ENCODE data around the gene DDX28. TPM values are rescaled to one million over a fixed set of nuclear protein-coding genes. Genes with fewer than 3 reads are reported as not detected.
A peak's percentile ranks its signal among the peaks of the same experiment; 100 is the strongest.

Gene DDX28, protein sequence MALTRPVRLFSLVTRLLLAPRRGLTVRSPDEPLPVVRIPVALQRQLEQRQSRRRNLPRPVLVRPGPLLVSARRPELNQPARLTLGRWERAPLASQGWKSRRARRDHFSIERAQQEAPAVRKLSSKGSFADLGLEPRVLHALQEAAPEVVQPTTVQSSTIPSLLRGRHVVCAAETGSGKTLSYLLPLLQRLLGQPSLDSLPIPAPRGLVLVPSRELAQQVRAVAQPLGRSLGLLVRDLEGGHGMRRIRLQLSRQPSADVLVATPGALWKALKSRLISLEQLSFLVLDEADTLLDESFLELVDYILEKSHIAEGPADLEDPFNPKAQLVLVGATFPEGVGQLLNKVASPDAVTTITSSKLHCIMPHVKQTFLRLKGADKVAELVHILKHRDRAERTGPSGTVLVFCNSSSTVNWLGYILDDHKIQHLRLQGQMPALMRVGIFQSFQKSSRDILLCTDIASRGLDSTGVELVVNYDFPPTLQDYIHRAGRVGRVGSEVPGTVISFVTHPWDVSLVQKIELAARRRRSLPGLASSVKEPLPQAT
- polyA plus RNA-seq (ENCODE audit: insufficient read length in 10 of 10), result 1 to 10 TPM; 4.6 to 6.7 (median 5.5) TPM
- long read RNA-seq, donor 1, partial matches to known transcripts, result 0 of 3 reads
- long read RNA-seq, donor 1, other reads (novel, unspliced or antisense), result 0 of 3 reads
- long read RNA-seq, donor 2, partial matches to known transcripts, result 0 of 3 reads
- long read RNA-seq, donor 2, other reads (novel, unspliced or antisense), result 0 of 3 reads
- long read RNA-seq, donor 3, result 0 reads
- long read RNA-seq, donor 4, partial matches to known transcripts, result 0 of 1 reads
- long read RNA-seq, donor 4, other reads (novel, unspliced or antisense), result 0 of 1 reads
- long read RNA-seq, donor 5, transcript DDX28-201 (1 exons, 2,169 nt), result major isoform, 8 of 15 reads
- long read RNA-seq, donor 5, partial matches to known transcripts, result 7 of 15 reads
- long read RNA-seq, donor 5, other reads (novel, unspliced or antisense), result 0 of 15 reads
- long read RNA-seq, donor 6, transcript DDX28-201 (1 exons, 2,169 nt), result major isoform, 7 of 7 reads
- long read RNA-seq, donor 6, partial matches to known transcripts, result 0 of 7 reads
- long read RNA-seq, donor 6, other reads (novel, unspliced or antisense), result 0 of 7 reads
- long read RNA-seq, donor 7, partial matches to known transcripts, result 0 of 3 reads
- long read RNA-seq, donor 7, other reads (novel, unspliced or antisense), result 0 of 3 reads
- long read RNA-seq, donor 8, transcript DDX28-201 (1 exons, 2,169 nt), result major isoform, 5 of 5 reads
- long read RNA-seq, donor 8, partial matches to known transcripts, result 0 of 5 reads
- long read RNA-seq, donor 8, other reads (novel, unspliced or antisense), result 0 of 5 reads
- long read RNA-seq, donor 9, partial matches to known transcripts, result 0 of 1 reads
- long read RNA-seq, donor 9, other reads (novel, unspliced or antisense), result 0 of 1 reads

DNA sequence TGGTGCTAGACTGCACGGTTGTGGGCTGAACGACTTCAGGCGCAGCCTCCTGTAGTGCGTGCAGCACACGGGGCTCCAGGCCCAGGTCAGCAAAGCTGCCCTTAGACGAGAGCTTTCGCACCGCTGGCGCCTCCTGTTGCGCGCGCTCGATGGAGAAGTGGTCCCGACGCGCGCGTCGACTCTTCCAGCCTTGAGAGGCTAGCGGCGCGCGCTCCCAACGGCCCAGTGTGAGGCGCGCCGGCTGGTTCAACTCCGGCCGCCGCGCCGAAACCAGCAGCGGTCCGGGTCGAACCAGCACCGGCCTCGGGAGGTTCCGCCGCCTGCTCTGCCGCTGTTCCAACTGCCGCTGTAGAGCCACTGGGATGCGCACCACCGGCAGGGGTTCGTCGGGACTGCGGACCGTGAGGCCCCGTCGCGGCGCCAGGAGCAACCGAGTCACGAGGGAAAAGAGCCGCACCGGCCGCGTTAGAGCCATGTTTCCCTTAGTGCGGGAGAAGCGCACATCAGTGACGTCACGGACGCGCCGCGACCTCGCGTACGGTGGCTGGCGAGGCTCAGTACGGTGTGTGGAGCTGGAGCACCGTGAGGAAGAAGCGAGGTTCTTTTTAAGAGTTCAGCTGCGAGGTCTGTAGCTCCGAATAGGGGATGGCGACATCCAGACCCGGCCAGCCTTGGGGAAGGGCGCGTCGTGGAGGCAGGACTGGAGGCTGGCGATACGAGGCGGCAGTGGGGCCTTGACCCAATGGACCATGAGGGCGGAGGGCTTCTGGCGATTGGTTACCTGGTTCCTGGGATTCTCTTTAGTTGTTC is at the start of gene DDX28, which contains the start of gene DUS2:
Gene DDX28, minus strand, starts transcription at position 505 of the 810 bp plus-strand sequence. Its CDS starts 30 bp downstream, at position 475.
Gene DUS2, plus strand, starts transcription at position 557 of the 810 bp plus-strand sequence. CDS start 14,740 bp downstream, outside the sequence.
- peak; percentile 91 to 98 (median 96) for DNase-seq

DNA sequence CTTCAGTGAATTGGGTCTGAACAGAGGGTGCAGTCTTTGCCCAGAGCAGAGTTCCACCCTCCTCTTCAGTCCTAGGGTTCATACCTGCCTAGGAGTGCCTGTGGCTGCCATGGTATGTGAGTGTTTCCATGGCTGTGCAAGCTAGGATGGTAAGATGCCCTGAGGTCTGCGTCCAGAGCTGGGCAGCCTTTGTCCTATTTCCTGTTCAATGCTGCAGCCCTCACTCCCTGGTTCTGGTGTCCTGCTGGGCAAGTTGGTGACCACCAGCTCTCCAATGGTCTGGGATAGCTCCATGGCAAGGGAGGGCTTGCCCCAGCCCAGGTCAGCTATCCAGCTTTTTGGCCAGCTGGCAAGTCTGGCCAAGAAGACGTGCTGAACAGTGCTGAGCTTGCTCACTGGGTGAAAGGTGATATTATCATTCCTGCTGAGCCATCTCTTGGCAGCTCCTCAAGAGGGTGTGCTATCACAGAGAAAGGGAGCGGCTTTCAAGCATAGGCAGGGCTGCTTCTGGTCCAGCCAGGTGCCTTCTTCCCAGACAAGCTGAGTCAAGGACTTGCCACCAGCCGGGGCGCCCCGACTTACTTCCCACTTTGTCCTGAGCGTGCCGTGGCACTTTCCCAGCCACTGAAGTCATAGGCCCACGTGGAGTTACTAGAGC is 49.1 kb upstream of the DDX28 start:
- DNase-seq, result peak in 2 of 3 donors; percentile 37 to 64

DNA sequence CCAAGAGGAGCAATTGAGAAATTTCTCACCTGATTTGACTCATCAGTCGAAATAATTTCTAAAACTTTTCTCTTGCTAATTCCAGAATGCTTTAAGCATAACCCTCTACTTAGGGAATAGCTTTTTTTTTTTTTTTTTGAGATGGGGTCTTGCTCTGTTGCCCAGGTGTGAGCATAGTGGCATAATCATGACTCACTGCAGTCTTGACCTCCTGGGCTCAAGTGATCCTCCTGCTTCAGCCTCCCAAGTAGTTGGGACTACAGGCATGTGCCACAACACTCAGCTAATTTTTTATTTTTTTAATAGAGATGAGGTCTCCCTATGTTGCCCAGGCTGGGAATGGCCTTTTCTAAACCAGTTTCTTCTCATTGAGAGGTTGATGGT is 48.5 kb upstream of the DDX28 start:
- DNase-seq, result no peak

DNA sequence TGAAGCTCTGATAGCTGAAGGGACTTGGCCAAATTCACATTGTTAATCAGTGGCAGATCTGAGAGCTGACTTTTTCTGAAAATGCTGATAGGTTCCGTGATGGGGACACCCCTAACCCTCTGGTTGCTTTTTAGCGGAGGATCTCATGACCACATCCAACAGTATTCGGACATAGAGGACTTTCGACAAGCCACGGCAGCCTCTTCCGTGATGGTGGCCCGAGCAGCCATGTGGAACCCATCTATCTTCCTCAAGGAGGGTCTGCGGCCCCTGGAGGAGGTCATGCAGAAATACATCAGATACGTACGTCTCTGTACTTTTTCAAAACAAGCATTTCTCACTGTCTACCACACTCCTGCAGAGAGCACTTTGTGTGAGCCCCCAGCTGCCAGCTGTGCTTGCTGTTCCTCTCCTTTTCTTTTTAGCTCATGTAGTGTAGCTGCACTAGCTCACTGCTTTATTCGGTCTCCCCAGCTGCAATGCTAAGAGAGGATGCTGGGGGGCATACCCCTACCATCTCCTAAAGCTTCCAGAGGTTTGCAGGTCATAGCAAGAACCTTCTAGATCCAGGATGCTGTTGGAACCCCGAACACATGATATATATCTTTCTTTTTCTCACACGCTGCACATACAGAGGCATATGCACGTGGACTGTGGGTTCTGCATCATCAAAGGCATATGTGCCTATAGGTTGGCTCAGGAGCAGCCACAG is 47.9 kb upstream of the DDX28 start:
- no peak for DNase-seq

DNA sequence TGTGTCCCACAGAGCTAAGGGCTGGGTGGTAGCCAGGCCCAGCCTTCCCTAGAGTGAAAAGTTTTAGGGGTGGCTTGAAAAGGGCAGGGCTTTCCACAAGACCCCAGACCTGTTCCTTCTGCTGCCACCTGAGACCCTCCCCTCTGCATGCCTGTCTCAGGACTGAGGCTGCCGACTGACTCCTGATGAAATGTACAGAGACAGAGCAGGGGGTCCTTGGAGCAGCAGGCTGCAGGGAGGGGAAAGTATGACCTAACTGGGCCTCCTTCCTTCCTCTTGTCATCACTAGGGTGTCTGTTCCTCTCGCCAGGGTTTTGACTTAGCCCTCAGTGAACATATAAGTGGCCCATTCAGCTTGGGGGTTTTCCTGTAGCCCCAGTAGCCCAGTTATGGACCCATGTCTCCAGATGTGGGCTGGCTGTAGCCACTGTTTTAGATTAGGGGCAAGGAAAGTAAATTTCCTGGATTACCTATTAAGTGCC is 47.3 kb upstream of the DDX28 start:
- DNase-seq, result no peak

DNA sequence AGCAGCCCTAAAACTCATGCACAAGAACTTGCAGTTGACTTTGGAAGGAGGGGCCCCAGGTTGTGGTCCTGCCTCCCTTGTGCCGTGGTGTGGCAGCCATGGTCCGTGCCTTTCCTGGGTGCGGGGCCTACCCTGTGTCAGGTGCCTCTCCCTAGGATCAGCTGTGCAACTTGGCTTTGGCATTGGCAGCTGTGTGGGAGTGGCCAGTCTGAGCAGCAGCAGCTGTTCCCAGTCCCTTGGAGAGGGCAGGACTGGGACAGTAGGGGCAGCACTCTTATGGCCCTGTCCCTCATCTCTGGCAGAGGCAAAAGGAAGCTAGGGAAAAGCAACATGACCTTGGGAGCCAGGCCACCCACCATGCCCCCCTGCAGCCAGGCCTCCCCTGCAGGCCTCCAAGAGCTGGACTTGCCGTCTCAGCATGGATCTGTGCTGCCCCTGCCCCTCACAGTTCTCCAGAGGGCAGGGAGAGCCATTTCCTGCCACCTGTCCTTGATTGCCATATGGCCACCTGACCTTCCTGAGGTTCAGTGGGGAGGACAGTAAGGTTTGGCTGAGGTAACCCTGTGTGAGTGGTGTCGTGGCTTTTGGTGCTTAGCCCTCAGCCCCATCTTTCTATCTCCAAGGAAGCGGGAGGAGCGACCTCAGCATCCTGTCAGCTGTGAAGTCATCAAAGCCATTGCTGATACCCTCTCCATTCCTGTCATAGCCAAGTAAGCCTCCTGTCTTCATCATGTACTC is 46.6 kb upstream of the DDX28 start:
- DNase-seq, result peak; percentile 64 to 77 (median 68)

DNA sequence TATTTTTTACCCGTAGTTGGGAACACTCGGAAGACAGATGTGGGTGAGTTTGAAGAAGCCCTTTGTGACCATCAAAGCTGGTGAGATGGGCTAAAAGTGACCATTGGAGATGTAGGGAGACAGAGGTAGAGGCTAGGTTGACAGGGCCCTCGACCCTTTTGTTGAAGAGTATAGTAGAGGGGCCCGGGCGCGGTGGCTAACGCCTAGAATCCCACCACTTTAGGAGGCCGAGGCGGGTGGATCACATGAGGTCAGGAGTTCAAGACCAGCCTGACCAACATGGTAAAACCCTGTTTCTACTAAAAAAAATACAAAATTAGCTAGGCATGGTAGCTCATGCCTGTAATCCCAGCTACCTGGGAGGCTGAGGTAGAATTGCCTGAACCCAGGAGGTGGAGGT is 45.9 kb upstream of the DDX28 start:
- no peak for DNase-seq

DNA sequence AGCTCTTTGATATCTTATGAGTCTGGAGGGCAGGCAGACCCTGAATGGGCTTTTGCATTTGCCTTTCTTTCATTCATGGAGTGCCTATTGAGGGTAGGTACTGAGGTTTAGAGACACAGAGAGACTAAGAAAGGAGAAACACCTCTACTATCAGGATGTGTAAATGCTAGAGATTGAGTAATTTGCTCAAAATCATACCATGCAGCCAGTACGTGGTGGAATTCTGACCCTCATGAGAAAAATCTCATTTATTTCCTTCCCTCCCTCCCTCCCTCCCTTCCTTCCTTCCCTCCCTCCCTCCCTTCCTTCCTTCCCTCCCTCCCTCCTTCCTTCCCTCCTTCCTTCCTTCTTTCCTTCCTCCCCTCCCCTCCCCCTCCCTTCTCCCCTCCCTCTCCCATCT is 43.7 kb upstream of the DDX28 start:
- no peak for DNase-seq

DNA sequence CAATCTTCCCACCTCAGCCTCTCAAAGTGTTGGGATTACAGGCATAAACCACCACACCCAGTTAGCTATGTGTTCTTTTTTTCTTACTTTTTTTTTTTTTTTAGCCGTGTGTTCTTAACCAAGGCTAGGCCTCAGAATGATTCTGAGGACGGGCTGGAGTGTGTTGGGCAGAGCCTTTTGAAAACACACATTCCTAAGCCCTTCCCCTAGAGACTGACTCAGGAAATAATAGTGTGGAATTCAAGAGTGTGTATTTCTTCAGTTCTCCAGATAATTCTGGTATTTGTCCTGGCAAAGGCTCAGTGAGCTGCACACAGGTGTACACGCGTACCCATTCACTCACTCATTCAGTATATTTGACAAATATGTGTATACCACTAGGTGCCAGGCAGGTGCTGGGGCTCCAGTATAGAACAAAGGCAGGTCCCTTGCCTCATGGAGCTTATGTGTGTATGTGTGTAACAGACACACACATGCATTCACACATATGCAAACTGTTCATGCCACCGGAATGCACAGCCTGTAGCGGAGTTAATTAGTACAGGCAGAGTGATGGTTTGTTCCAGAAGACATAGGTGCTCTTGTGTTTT is 42.8 kb upstream of the DDX28 start:
- peak in 1 of 3 donors; percentile 45 for DNase-seq

DNA sequence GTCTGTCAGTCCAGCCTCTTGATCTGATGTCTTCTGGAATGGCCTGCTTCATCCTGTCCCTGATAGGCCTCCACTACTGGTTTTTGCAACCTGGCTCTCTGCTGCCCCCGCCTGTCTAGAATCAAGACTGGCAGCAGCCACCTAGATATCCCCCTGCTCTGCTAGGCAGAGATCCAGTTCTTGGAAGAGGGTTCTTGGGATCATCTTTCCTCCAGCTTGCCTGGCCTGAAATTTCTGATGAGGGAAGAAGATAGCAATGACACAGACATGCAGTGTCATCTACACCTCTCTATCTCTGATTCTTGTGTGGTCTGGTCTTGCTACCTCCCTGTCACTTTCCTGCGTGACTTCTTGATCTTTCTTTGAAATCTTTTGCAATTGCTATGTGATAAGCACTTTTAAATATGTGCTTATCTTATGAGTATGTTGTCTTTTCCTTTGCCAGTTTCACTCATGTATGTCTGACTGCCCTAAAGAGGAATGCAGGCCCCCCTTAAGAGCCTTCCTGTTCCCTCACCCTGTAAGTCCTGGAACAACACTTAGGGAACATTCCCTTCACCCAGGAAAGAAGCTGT is 41.8 kb upstream of the DDX28 start:
- peak; percentile 53 to 69 (median 62) for DNase-seq

DNA sequence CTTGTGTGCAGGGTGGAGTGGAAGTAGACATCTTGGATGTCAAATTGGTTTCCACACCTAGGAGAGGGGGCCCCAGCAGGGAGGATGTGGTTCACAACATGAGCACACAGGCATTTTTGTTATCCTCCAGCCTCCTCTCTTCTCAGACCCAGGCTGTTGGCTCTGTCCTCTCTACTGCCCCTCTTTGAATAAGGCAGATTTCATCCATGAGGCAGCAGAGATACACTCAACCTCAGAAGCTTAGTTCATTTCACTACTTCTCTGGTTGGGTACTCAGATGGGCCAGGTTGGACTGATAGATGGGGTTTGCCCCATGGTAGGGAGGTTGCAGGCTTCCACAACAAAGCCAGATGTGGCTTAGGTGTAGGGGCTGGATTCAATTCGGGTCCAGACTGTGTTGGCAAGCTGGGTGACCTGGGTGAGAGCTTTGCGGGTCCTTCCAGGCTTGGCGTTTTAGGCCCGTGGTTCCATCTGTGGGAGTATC is 39.9 kb upstream of the DDX28 start:
- DNase-seq, result no peak

DNA sequence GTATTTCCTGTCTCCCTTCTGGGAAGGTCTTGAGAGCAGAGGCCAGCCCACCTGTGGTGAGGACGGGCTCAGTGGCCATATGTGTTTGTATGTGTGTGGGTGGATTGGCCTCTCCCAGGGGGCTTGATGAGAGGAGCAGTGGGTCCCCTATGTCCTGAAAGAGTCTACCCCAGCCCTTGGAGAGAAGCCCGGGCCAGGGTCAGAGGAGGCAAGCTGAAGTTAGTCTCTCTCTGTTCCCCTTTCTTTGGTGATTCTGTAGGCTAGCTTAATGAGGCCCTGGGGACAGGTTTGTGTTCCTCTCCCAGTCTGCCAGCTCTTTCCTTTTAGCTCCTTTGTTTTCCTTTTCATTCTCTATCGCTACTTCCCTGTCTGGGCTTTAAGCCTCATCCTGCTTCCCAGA is 38.4 kb upstream of the DDX28 start:
- DNase-seq, result no peak

DNA sequence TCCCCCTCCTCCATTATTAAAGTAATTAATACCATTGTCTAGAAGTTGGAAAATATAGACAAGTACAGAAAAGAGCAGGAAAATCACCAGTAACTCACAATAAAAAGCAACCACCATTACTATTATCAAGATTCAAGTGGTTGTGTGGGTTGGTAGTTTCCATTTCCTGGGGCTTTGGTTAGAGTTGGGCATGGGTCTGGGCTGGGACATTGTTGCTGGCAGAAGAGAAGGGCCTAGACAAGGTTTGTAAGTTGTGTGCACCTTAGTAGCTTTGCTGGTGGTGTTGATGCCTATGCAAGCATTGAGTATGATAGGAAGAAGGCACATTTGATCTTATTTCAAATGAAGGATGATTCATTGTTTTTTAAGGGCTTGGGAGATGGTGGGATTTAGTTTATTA is 36.8 kb upstream of the DDX28 start:
- DNase-seq, result no peak

DNA sequence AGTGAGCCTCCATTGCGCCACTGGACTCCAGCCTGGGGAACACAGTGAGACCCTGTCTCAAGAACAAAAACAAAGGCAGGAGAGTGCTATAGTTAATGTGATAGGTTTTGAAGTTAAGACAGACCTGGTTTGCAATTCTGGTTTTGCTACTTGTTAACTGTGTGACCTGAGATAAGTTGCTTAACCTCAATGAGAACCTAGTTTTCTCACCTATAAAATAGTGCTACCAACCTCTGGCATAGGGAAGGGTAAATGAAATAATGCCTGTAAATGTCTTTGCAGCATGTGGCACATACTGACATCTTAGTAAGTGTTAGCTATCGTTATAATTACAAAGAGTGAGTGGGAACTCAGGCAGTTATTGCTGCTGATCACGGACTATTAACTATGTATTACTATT is 32.4 kb upstream of the DDX28 start:
- no peak for DNase-seq

DNA sequence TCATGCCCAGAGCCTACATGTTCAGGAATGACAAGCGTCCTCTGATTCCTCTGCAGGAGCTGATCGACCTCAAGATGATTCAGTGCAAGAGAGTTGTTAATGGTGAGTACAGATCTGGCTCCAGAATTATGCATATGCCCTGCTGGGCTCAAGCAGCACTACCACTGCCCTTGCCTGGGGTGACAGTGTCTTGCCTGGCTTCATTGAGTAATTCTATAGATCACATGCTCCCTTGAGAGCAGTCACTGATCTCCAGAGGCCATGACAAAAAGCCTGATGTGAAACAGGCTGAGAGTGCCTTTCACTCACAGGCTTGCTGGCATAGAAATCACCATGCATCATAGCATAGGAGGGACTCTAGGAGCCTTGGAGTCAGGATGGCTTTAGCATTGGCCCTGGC is 26.4 kb upstream of the DDX28 start:
- no peak for DNase-seq

DNA sequence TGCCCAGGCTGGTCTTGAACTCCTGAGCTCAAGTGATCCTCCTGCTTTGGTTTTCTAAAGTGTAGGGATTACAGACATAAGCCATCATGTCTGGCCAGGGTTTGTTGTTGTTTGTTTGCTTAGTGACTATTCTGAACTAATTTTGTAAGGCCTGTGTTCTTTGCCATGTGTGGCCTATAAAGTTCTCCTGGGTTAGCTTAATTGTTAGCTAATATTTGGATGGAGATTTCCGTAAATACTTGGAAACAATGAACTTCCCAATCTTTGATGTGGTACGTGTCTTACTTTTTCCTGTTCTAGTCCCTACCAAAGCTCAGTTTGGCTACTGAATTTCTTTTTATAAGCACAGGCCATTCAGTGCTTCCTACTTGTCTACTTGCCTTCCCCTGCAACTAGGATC is 25.0 kb upstream of the DDX28 start:
- no peak for DNase-seq

DNA sequence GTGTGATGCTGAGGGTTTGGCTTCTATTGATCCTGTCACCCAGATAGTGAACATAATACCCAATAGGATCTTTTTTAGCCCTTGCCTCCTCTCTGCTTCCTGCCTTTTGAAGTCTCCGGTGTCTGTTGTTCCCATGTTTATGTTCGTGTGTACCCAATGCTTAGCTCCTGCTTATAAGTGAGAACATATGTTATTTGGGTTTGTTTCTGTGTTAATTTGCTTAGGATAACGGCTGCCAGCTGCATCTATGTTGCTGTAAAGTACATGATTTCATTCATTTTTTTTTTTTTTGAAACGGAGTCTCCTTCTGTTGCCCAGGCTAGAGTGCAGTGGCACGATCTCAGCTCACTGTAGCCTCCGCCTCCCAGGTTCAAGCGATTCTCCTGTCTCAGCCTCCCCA is 23.1 kb upstream of the DDX28 start:
- no peak for DNase-seq

DNA sequence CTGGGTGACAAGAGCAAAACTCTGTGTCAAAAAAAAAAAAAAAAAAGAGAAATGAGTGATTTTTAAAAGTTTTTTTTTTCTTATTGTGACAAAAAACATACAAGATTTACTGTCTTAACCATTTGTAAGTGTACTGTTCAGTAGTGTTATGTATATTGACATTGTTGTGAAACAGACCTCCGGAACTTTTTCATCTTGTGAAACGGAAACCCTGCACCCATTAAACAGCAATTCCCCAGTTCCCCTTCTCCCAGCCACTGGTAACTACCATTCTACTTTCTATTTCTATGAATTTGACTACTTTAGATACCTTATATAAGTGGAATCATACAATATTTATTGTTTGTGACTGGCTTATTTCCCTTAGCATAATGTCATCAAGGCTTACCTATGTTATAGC is 18.8 kb upstream of the DDX28 start:
- DNase-seq, result no peak

Data from muscle of back (tissue), 13 donors.